ENCODE data around the gene MRPL51. TPM values are rescaled to one million over a fixed set of nuclear protein-coding genes. Genes with fewer than 3 reads are reported as not detected.

The MRPL51 gene
- total RNA-seq, 2 donors from 2014 or later, result 262 to 317 TPM

DNA sequence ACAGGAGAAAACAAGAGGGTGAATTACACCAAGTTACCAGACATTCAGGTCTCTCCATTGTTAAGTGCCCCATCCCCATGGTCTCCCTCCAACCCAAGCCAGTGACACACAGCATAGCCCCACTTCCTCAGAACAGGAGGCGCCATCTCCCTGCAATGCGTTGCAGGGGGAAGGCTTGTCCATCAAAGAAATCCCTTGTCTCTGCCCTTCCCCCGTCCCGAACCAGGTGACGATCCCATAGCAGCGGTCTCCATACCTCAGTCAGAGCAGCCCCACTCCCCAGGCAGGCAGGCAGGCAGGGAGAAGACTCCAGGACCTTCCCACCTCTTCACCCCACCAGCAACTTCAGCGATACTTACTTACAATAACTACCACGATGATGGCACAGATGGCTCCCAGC lies 28.5 kb downstream of the MRPL51 start:
- Mint-ChIP-seq H3K36me3 (ENCODE audit: low read depth) (peaks cover 100% of the 10 kb centered on the region), H3K9me3 (no peaks in the 10 kb centered on the region), H3K27ac (peak overlapping the region; percentile 94), H3K27me3 (no peaks in the 10 kb centered on the region), H3K4me3 (peak overlapping the region; percentile 79), H3K4me1 (peaks cover 66% of the 10 kb centered on the region)
- ATAC-seq (replicated peaks), result no peak

DNA sequence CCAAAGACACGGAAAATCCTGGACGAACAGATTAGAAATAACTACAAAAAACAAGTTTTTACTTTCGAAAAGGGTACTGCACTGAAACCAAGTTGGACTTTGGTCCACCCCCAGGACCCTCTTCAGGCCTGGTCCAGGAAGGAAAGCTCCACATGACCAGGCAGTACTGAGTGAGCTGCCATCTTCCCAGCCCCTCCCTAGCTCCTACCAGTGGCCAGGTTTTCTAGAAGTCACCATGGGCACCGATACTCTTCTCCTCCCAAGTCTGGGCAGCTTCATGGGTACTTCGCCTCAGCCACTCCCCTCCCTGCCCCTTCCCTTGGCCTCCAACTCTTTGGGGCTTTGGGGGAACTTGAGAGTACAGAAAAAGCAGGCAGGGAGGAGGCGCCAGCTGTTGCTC lies 29.2 kb downstream of the MRPL51 start:
- peak overlapping the region; percentile 94 for H3K27ac Mint-ChIP-seq
- peaks cover 72% of the 10 kb centered on the region for H3K4me1 Mint-ChIP-seq
- no peak for ATAC-seq (replicated peaks)
- peak overlapping the region; percentile 79 for H3K4me3 Mint-ChIP-seq
- no peaks in the 10 kb centered on the region for H3K9me3 Mint-ChIP-seq
- peaks cover 100% of the 10 kb centered on the region for H3K36me3 Mint-ChIP-seq (ENCODE audit: low read depth)
- no peaks in the 10 kb centered on the region for H3K27me3 Mint-ChIP-seq

DNA sequence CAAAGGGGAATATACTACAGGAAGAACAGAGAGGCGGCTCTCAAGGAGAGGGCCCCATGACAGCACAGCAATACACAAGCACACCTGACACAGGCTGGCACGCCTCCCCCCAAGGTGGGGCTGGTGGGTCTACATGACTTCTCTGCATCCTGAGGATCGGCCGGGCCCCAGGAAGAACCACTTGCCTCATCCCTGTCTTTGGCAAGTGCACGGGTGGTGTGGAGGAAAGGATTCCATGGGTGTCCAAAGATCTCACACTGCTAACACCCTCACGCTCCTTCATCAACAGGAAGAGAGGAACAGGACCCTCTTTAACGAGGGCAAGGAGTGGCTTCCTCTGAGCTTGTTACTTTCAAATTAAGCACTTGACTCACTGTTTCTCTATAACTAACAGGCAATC lies 29.8 kb downstream of the MRPL51 start:
- no peak for ATAC-seq (replicated peaks)
- H3K4me1 Mint-ChIP-seq, result peaks cover 71% of the 10 kb centered on the region
- no peaks in the 10 kb centered on the region for H3K9me3 Mint-ChIP-seq
- peak overlapping the region; percentile 79 for H3K4me3 Mint-ChIP-seq
- H3K27me3 Mint-ChIP-seq, result no peaks in the 10 kb centered on the region
- H3K36me3 Mint-ChIP-seq (ENCODE audit: low read depth), result peaks cover 100% of the 10 kb centered on the region
- peak overlapping the region; percentile 94 for H3K27ac Mint-ChIP-seq

DNA sequence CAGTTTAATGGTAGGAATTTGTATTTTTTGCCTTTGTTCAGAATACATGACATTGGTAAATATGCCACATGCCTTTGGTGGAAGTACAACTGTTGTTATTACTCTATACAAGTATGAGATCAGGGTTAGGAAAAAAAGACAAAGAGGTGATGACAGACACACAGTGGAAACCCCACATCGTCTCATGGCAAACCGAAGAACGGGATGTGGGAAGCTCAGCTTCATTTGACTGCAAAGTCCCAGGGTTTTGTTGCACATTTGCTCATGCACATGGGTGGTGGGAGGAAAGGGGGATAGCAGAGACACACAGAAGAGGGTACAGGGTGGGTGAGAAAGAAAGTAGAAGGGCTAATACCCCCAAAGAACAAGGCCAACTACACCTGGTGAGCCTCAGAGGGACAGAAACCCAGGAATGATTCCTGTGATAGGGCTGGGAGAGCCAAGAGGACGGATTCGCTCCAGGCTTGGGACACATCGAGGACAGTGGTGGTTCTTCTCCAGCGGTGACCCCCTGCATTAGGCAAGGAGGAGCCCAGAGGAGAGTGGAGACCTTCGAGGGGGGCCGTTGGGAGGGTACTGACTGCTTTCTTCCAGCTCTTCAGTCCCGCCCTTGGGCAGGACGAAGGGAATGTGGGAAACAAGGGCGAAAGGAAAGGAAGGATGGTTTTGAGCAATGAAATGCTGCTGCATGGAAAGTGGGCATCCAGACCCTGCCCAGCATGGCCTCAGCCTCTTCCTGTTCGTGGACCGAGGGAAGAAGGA lies 30.6 kb downstream of the MRPL51 start:
- Mint-ChIP-seq H3K27ac (peak overlapping the region; percentile 94), H3K9me3 (no peaks in the 10 kb centered on the region), H3K4me1 (peaks cover 67% of the 10 kb centered on the region), H3K4me3 (peak overlapping the region; percentile 79), H3K36me3 (ENCODE audit: low read depth) (peaks cover 100% of the 10 kb centered on the region), H3K27me3 (no peaks in the 10 kb centered on the region)
- ATAC-seq (replicated peaks), result peak; percentile 62

DNA sequence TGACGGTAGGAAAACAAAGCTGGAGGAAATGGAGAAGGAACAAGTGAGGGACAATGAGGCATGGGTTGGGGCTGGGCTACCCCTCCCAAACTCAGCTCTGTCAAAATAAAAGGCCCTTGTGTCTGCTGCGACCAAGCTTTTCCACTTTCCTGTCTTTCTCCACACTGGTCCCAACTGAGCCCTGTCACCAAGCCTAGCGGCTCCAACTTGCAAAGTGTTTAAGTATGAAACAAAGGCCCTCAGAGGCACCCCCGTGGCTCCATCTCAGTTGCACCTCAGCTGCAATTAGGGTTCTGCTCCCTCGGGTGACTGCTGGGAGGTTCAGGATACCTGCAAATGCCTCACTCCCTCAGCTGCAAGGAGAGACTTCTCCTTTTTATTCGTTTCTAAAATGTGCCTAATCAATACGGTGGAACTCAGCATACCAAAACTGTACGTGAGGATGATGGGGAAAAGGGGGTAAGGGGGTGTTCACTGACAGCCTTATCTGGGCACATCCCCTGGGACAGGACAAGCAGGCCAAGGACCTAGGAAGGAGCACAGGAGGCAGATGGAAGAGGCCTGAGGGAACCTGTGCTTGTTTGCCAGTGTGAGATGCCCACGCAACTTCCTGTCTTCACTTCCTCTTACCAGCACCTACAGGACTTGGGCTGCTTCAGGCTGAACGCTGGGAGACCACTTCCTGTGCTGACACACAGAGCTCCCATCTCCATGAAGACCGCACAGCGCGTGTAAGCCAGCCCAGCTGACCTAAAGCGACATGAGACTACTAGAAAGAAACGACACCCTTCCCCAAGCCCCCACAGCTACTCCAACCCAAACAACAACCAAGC lies 31.4 kb downstream of the MRPL51 start:
- Mint-ChIP-seq H3K4me3 (peak overlapping the region; percentile 79), H3K4me1 (peaks cover 59% of the 10 kb centered on the region), H3K36me3 (ENCODE audit: low read depth) (peaks cover 100% of the 10 kb centered on the region), H3K9me3 (no peaks in the 10 kb centered on the region), H3K27me3 (no peaks in the 10 kb centered on the region), H3K27ac (peak overlapping the region; percentile 94)
- ATAC-seq (replicated peaks), result peak; percentile 89

DNA sequence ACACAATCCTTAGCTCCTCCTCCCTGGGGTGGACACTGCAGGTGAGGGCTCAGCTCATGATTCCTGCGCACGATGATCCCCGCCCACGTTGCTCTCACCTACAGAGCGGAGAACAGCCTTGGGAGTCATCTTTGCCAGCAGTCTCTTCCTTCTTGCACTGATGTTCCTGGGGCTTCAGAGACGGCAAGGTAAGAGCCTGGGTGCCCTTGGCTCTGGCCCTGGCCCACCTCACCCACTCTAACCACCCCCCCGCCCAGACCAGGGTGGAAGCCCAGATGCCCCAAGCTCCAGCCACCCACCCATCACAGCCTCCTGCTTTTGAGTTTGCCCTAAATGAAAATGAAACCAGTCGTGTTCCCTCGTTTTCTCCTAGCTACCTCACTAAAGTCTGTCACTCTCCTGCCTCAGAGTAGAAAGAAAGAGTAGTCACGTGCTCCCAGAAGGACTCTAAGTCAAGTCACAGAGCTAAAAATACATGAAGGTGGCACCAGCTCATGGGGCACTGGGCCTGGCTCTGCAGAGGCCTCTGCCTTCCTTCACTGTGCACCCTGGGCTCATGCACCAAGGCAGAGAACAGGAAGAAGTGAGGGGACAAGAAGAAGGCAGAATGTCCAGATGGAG lies 32.2 kb downstream of the MRPL51 start:
- Mint-ChIP-seq H3K27me3 (no peaks in the 10 kb centered on the region), H3K4me1 (peaks cover 54% of the 10 kb centered on the region), H3K27ac (peak overlapping the region; percentile 94), H3K4me3 (peak overlapping the region; percentile 79), H3K9me3 (no peaks in the 10 kb centered on the region), H3K36me3 (ENCODE audit: low read depth) (peaks cover 100% of the 10 kb centered on the region)
- ATAC-seq (replicated peaks), result peak; percentile 44

DNA sequence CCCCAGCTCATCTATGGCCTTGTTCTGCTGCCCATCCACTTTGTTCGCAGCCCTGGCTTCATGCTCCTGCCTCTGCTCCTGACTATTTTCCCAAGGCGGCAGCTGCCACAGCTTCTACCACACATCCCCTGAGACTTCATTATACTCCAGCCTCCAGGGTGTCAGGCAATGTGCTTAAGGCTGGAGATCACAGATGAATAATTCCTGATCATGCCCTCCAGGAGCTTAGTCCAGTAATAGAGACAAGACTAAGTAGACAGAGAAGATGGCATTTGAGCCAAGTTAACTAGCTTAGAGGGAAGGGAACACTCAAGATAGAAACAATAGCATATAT lies 34.1 kb downstream of the MRPL51 start:
- Mint-ChIP-seq H3K4me1 (peaks cover 46% of the 10 kb centered on the region), H3K27me3 (no peaks in the 10 kb centered on the region), H3K36me3 (ENCODE audit: low read depth) (peaks cover 100% of the 10 kb centered on the region), H3K27ac (peak overlapping the region; percentile 79), H3K9me3 (no peaks in the 10 kb centered on the region), H3K4me3 (peak overlapping the region; percentile 30)
- ATAC-seq (replicated peaks), result no peak

DNA sequence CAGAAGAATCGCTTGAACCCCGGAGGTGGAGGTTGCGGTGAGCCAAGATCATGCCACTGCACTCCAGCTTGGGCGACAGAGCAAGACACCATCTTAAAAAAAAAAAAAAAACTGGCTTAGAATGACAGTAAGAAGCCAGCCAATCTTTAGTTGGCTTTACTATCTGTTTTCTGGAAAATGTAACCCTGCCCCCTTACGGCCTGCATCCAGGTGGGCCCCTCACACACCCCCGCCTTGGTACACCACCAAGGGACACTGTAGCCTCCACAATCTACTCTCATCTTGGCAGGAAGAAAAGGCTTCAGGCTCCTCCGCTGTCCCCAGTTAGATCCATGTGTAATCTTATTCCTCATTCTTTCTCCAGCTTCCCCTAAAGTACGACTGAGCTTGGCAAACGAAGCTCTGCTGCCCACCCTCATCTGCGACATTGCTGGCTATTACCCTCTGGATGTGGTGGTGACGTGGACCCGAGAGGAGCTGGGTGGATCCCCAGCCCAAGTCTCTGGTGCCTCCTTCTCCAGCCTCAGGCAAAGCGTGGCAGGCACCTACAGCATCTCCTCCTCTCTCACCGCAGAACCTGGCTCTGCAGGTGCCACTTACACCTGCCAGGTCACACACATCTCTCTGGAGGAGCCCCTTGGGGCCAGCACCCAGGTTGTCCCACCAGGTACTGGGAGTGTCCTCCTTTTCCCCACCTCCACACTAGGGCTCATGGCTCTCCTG lies 34.6 kb downstream of the MRPL51 start:
- Mint-ChIP-seq H3K36me3 (ENCODE audit: low read depth) (peaks cover 100% of the 10 kb centered on the region), H3K4me3 (peak overlapping the region; percentile 30), H3K27ac (peak overlapping the region; percentile 79)

DNA sequence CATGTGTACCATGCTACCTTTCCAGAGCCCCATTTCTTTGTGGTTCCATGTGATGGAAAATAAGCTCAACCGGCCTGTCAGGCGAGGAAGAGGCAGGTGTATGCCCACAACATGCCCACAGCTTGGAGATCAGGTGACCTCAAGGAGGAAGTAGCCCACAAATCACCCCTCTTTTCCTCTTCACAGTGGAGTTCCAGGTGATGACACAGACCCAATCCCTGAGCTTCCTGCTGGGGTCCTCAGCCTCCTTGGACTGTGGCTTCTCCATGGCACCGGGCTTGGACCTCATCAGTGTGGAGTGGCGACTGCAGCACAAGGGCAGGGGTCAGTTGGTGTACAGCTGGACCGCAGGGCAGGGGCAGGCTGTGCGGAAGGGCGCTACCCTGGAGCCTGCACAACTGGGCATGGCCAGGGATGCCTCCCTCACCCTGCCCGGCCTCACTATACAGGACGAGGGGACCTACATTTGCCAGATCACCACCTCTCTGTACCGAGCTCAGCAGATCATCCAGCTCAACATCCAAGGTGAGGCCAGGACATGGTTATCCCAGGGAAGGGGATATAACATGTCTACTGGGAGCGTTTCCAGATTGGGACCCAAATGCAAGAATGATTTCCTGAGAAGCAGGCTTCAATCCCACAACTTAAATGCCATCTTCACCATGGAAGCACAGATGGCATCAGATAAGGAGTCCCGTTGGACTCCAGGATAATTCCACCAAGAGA lies 35.7 kb downstream of the MRPL51 start:
- no peaks in the 10 kb centered on the region for H3K27me3 Mint-ChIP-seq
- ATAC-seq (replicated peaks), result no peak
- H3K36me3 Mint-ChIP-seq (ENCODE audit: low read depth), result peaks cover 100% of the 10 kb centered on the region
- no peaks in the 10 kb centered on the region for H3K9me3 Mint-ChIP-seq
- H3K27ac Mint-ChIP-seq, result peak overlapping the region; percentile 72
- H3K4me1 Mint-ChIP-seq, result peaks cover 36% of the 10 kb centered on the region
- peak overlapping the region; percentile 6 for H3K4me3 Mint-ChIP-seq

More for the DNA sequence above, 34.6 kb downstream of the MRPL51 start:
- no peak for ATAC-seq (replicated peaks)
- Mint-ChIP-seq H3K27me3 (no peaks in the 10 kb centered on the region), H3K4me1 (peaks cover 43% of the 10 kb centered on the region), H3K9me3 (no peaks in the 10 kb centered on the region)

DNA sequence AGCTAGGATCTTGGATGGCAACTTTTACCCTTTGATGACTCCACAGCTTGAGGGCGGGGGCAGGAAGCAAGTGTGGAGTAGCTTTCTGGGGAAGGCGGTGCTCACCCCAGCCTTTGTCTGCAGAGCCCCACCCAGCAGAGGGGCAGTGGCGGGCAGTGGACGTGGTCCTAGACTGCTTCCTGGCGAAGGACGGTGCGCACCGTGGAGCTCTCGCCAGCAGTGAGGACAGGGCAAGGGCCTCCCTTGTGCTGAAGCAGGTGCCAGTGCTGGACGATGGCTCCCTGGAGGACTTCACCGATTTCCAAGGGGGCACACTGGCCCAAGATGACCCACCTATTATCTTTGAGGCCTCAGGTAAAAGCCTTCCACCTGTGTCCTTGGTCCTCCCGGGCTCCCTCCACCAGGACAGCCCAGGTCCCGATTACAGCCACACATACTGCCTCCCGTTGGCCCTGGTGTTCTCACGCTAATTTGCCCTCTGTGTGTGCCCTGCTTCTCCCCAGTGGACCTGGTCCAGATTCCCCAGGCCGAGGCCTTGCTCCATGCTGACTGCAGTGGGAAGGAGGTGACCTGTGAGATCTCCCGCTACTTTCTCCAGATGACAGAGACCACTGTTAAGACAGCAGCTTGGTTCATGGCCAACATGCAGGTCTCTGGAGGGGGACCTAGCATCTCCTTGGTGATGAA lies 40.0 kb downstream of the MRPL51 start:
- Mint-ChIP-seq H3K36me3 (ENCODE audit: low read depth) (peaks cover 87% of the 10 kb centered on the region), H3K27me3 (no peaks in the 10 kb centered on the region), H3K27ac (peak overlapping the region; percentile 100), H3K4me3 (peak overlapping the region; percentile 100), H3K9me3 (no peaks in the 10 kb centered on the region), H3K4me1 (peaks cover 22% of the 10 kb centered on the region)
- peak; percentile 38 for ATAC-seq (replicated peaks)

DNA sequence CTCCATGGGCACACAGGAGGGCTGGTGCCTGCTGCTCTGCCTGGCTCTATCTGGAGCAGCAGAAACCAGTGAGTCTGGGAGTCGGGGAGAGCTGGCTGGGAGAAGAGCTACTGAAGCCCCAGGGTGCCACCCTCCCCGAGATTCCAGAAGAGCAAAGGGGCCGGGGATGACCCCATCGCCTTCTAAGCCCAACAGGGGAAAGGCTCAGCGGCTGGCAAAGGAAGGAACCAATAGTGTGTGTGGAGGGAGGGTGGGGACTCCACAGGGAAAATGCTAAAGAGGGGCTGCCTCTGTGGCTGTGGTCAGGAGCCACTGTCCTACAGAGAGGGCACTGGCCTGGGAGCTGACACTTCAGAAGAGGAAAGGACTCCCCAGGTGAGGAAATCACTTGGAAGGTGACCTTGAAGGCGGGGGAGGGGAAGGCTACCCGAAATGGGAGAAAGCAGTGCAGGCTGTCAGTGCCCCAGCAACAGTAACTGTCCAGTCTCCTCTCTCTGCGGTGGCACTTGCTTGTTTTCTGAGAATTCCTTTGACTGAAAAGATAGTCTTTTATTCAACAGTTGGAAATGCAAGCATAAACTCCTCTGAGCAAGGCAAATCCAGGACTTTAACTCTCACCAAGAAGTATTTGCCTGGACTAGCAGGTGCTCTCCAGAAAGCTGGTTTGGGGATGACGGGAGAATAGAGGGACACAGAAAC lies 40.7 kb downstream of the MRPL51 start:
- Mint-ChIP-seq H3K9me3 (no peaks in the 10 kb centered on the region), H3K4me1 (peaks cover 28% of the 10 kb centered on the region), H3K27me3 (no peaks in the 10 kb centered on the region), H3K4me3 (peak overlapping the region; percentile 100), H3K36me3 (ENCODE audit: low read depth) (peaks cover 87% of the 10 kb centered on the region), H3K27ac (peak overlapping the region; percentile 100)
- ATAC-seq (replicated peaks), result peak; percentile 13

DNA sequence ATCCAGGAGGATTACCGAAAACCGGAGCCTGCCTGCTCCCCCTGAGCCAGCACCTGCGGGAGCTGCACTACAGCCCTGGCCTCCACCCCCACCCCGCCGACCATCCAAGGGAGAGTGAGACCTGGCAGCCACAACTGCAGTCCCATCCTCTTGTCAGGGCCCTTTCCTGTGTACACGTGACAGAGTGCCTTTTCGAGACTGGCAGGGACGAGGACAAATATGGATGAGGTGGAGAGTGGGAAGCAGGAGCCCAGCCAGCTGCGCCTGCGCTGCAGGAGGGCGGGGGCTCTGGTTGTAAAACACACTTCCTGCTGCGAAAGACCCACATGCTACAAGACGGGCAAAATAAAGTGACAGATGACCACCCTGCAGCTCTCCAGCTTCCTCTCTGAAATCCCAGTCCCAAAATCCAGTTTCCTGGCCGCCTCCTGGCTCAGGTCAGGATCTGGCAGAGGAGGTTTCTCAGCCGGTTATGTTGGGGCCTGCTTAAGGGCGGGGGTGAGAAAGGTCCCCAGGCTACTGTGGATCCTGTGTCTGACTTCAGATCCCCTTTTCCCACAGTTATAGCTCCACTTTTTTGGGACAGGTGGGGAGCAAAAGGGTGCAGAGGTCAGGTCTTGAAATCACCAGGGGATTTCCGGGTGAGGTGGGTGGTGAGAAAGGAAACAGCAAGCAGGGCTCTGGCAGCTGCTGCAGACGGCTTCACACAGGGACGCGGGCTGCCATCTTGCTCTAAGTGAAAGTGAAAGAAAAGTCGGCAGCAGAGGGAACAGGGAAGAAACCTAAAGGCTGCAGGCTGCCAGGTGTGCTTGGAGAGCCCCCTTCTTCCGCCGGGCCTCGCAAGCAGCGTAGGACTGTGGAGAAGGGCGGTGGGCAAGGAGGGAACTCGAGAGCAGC lies 41.5 kb downstream of the MRPL51 start, which contains the start of gene TAPBPL:
Gene TAPBPL, plus strand, starts transcription at position 695 of the 897 bp plus-strand sequence. CDS start 207 bp downstream, outside the sequence.
- Mint-ChIP-seq H3K27me3 (no peaks in the 10 kb centered on the region), H3K4me1 (peaks cover 28% of the 10 kb centered on the region), H3K36me3 (ENCODE audit: low read depth) (peaks cover 87% of the 10 kb centered on the region), H3K27ac (peak within 1 kb of the TSS; percentile 100), H3K9me3 (no peaks in the 10 kb centered on the region), H3K4me3 (peak within 1 kb of the TSS; percentile 100)
- ATAC-seq (replicated peaks), result peak; percentile 80

Data from activated T-helper 17 cell treated with anti-CD3 and anti-CD28 coated beads, Interleukin-2, amount 50 U/mL, for 72 hours (primary cell).